GM12878 (cell line): ENCODE results near the gene TMEM88. TPM values are rescaled to one million over a fixed set of nuclear protein-coding genes. Genes with fewer than 3 reads are reported as not detected.

Experiments used
- CBX5 ChIP-seq: sonication (generic); IDR thresholded peaks from 2 replicates; pipeline ENCODE4 v1.6.1; 2016; ENCODE audit warnings: low read depth, moderate library complexity, mild to moderate bottlenecking, inconsistent platforms
- KLF5 ChIP-seq: fragments of 450-650 bp; IDR thresholded peaks from 2 replicates; pipeline ENCODE4 v1.6.1; 2014; ENCODE audit warnings: mild to moderate bottlenecking; ENCODE audit not compliant: partially characterized antibody
- NR2C1 ChIP-seq: fragments of 450-650 bp; IDR thresholded peaks from 2 replicates; pipeline ENCODE4 v1.6.1; 2017; ENCODE audit warnings: antibody characterized with exemption, mild to moderate bottlenecking, moderate library complexity
- REST ChIP-seq: IDR thresholded peaks from 2 replicates; pipeline ENCODE4 v1.6.1; 2012; ENCODE audit warnings: mild to moderate bottlenecking, low read depth, low read length
- ZBTB11 ChIP-seq: fragments of 450-650 bp; formaldehyde crosslinking; IDR thresholded peaks from 2 replicates; pipeline ENCODE4 v1.5.0; 2022; ENCODE audit warnings: mild to moderate bottlenecking, missing genetic modification characterization
- ZNF217 ChIP-seq: fragments of 450-650 bp; IDR thresholded peaks from 2 replicates; pipeline ENCODE4 v1.6.1; 2017; ENCODE audit warnings: antibody characterized with exemption, mild to moderate bottlenecking
- ZNF384 ChIP-seq: IDR thresholded peaks from 2 replicates; pipeline ENCODE4 v1.6.1; 2012; ENCODE audit warnings: low read depth, mild to moderate bottlenecking, low read length, improper control_type of control experiment, borderline replicate concordance
- polyA plus RNA-seq, 11 experiments: library from polyadenylated mRNA; depleted of rRNA in 4 of 11; unstranded in 6 of 11; stranded (reverse) in 5 of 11; fragments of >200 nt; fragmentation: Nextera tagmentation in 4 of 11; fragmentation: Illumina TruSeq in 1 of 11; extraction: Ambion mirVana in 4 of 11; extraction: Trizol in 1 of 11; gene quantifications; 1 replicate in 1 of 11; 2 replicates in 10 of 11; pipeline versions ENCODE4 v1.2.1 to v1.2.3, GENCODE V29; 2011 to 2016; ENCODE audit warnings: inconsistent platforms in 2 of 11, missing spikeins in 2 of 11, low read depth in 1 of 11
- total RNA-seq, 4 experiments: library from RNA; depleted of rRNA in 3 of 4; stranded (reverse); fragments of >200 nt in 3 of 4; fragmentation: Illumina TruSeq in 1 of 4; extraction: Trizol in 1 of 4; gene quantifications; 2 replicates each; pipeline versions ENCODE4 v1.2.1 to v1.2.3, GENCODE V29; 2013 to 2021
- TF ChIP-seq, protein P1 (sequence below): IDR thresholded peaks from 2 replicates; pipeline ENCODE4 v1.6.1; 2012; ENCODE audit warnings: low read depth, low read length, improper control_type of control experiment
- TF ChIP-seq, protein P2 (sequence below): fragments of 450-650 bp; IDR thresholded peaks from 2 replicates; pipeline ENCODE4 v1.6.1; 2017; ENCODE audit warnings: low read depth, mild to moderate bottlenecking, moderate library complexity

Gene TMEM88
- total and polyA plus RNA-seq, 10 of the 15 experiments (the other 5 are each of a cell fraction or from before 2014, with no cell fraction given), result 0.21 to 2.2 (median 0.62) TPM; not detected in 5

- no peak for TF ChIP-seq KLF5
- no peak for TF ChIP-seq CBX5
- no peak for TF ChIP-seq NR2C1
- TF ChIP-seq, protein P1, sequence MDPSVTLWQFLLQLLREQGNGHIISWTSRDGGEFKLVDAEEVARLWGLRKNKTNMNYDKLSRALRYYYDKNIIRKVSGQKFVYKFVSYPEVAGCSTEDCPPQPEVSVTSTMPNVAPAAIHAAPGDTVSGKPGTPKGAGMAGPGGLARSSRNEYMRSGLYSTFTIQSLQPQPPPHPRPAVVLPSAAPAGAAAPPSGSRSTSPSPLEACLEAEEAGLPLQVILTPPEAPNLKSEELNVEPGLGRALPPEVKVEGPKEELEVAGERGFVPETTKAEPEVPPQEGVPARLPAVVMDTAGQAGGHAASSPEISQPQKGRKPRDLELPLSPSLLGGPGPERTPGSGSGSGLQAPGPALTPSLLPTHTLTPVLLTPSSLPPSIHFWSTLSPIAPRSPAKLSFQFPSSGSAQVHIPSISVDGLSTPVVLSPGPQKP, result no peak
- TF ChIP-seq ZNF384, result peak; percentile 48
- no peak for TF ChIP-seq REST
- TF ChIP-seq, protein P2, sequence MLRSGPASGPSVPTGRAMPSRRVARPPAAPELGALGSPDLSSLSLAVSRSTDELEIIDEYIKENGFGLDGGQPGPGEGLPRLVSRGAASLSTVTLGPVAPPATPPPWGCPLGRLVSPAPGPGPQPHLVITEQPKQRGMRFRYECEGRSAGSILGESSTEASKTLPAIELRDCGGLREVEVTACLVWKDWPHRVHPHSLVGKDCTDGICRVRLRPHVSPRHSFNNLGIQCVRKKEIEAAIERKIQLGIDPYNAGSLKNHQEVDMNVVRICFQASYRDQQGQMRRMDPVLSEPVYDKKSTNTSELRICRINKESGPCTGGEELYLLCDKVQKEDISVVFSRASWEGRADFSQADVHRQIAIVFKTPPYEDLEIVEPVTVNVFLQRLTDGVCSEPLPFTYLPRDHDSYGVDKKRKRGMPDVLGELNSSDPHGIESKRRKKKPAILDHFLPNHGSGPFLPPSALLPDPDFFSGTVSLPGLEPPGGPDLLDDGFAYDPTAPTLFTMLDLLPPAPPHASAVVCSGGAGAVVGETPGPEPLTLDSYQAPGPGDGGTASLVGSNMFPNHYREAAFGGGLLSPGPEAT, result no peak
- no peak for TF ChIP-seq ZBTB11 (CRISPR knock-in tag)
- TF ChIP-seq ZNF217, result no peak
Measured at GRCh38 chr17:7887482-7888183, 32.8 kb downstream of the TMEM88 start (continued).
